Activated T-cell treated with anti-CD3 and anti-CD28 coated beads for 48 hours (primary cell): Measurements from ENCODE around the gene XYLT1.
"Not testable (repeated sequence)": the region's sequence is repeated elsewhere in the genome, so short reads cannot be mapped to it uniquely, and the experiment has no call there.

Experiments
- DNase-seq: peaks from one replicate; pipeline ENCODE4 v3.0.0-alpha.2; 2020; ENCODE audit warnings: low read depth

The XYLT1 gene

DNA sequence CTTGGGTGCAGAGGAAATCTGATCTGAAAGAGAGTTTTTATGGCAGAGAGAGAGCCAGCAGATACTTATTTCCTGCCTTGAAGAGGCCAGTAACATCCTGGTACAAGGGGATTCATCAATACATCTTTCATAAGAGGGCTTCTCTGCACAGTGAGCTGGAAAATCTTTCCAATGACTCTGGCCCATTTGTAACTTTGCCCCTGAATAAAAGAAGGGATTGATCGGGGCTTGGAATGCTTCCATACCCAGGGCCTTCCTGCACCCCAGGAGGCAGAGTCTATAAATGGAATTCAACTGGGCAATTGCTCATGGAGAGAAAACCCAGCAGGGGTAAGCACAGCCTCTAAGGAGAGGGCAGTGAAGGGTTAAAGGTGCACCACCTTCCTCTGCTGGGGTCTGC lies 163.3 kb downstream of the XYLT1 start:
- DNase-seq, result no peak

DNA sequence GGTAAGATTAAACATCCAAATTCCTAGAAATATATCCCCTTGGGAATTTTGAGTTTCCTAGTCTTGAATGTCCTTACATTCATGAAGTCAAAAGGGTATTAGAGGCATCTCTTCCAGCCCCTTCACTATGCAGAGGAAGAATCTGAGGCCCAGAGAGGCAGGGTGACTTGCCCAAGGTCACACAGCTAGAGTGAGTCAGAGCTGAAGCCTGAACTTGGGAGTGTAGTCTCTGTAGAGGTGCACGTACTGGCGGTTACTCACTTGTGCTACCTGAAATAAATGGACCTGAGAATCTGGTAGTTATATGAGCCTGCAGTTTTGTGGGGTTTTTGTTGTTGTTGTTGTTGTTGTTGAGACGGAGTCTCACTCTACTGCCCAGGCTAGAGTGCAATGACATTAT lies 164.0 kb downstream of the XYLT1 start:
- DNase-seq, result no peak

DNA sequence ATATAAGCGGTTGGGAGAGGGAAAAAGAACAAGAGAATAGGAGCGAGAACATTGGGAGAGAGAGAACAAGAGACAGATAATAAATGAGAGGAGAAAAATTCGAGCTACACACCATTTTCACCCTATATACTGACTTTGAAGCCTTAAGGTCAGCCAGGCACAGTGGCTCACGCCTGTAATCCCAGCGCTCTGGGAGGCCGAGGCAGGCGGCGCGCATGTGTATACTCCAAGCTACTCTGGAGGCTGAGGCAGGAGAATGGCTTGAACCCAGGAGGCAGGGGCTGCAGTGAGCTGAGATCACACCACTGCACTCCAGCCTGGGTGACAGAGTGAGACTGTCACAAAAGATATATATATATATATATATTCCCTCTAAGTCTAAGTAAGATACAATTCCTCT lies 164.5 kb downstream of the XYLT1 start:
- DNase-seq, result not testable (repeated sequence)

DNA sequence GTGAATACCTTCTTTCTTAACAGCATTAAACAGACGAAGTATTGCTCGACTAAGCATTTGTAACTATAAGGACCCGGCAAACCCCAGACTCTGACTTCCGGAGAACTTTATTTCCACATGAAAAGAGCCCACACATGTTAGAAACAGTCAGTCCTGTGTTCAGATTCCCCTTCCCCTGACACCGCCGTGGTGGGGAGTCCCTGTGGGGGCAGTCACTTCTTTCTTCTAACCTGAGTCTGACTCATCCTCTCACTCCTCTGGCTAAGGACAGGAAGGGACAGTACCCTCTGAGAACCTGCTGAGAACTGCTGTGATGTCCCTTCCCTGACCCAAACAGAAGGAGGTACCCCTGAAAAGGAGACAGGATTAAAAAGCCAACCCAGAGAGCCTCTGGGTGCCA lies 165.1 kb downstream of the XYLT1 start:
- DNase-seq, result peak; percentile 27

DNA sequence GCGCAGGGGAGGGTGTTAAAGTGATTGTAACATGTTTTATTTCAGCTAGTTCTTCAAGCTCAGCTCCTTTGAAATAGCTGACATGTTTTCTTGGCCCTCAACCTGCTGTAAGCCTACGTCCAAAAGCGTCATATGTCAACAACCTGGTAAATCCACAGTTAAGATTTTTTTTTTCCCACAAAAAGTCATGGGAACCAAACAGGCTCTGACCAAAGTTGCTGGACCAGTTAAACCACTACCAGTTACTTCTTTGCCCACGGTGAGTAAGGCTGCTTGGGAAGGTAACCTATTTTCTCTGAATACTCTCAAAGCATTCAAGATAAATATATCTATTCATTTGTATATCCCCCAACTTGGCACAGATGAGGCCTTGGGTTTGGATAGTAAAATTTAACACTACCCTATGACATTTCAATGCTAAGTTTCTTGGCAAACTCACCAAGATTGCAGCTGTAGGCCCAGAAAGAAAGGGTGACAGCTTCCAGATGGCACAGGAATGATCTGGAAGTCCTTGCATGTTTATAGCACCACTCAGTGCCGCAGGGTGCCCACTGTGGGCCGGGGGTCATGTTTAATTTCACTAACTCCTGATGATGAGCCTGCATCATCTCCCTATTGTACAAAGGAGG lies 166.2 kb downstream of the XYLT1 start:
- no peak for DNase-seq

DNA sequence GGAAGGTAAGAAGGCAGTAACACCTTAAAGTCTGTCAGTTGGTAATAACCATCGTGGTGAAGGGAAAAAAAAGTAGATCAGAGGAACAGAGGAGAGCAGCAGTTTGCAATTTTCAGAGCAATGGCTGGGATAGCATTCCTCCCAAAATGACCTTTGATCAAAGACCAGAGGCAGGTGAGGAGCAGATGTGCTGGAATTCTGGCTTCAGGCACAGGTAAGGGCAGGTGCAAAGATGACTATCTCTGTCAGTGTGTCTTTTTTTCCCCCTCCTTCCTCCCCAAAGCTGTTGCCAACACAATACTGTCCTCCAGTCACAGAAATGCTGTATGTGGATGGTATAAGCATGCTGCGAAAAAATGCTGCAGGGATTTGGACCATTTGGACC lies 166.7 kb downstream of the XYLT1 start:
- DNase-seq, result no peak

DNA sequence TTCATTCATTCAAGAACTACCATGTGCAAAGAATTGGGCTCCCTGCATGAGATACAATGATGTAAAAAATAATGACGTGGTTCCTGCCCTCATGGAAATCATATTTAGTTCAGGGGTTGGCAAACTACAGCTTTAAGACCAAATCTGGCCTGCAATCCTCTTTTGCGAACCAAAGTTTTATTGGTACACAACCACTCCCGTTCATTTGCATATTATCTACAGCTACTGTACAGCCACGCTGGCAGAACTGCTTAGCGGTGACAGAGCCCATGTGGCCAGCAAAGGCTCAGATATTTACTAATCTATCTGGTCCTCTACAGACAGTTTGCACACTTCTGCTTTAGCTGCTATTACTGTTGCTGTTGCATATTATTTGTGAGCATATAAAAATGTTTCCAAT lies 167.7 kb downstream of the XYLT1 start:
- DNase-seq, result no peak

DNA sequence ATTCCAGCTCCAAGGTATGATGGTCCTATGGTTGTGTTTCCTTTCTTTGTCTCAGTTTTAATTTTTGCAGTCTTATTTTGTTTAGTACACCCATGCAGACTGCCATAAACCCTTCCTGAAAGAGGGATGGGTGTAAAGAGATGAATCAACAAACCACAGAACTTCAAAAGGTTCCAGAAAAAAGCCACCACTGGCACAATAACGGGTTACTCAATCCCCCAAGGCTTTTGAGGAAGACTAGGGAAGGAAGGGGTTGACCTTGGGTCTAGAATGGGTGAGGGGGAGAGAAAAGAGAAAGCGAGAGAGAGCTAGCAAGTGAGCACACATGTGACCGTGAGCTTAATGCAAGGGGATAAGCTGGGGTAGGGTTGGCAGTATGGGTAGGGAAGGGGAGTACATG lies 168.1 kb downstream of the XYLT1 start:
- no peak for DNase-seq

DNA sequence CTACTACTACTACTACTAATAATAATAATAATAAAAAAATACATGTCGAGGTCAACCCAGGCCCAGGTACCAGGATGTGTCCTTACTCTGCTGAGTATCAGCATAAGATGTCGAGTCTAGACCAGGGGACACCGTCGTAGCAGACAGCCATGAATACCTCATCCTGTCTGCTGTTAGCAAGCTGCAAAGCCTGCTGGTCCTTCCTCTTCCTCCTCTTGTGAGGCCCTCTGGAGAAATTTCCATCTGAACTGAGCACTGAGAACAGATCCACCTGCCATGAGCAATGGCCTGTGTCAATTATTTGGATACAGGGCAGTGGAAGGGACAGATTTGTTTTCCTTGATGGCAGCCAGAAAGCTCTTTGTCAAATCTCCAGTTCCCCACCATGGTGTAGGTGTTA lies 168.5 kb downstream of the XYLT1 start:
- DNase-seq, result no peak

DNA sequence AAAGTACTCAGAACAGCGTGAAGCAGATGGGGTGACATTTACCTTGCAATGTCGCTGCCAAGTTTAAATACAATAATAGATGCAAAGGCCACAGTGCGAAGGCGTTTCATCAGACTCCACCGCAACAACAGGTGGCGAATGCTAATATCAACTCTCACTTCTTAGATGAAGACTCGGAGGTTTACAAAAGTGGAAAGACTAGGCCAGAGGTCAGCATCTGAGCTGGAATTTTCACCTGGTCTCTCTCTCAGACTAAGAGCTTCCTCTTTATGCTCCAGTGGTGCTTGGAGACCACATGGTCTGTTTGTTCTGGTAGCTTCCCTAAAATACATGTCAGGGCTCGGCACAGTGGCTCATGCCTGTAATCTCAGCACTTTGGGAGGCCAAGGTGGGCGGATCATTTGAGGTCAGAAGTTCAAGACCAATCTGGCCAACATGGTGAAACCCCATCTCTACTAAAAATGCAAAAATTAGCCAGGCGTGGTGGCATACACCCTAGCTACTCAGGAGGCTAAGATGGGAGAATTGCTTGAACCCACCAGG lies 169.1 kb downstream of the XYLT1 start:
- DNase-seq, result no peak

DNA sequence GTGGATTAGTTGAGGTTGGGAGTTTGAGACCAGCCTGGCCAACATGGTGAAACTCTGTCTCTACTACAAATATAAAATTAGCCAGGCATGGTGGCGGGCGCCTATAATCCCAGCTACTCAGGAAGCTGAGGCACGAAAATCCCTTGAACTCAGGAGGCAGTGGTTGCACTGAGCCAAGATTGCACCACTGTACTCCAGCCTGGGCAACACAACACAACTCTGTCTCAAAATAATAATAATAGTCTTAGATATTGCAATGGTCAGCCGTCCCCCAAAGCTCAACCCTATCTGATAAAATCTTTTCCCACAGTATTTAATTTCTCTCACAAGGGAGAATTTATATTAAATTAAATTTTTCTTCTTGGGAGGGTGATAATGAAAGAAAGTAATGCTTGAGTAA lies 169.6 kb downstream of the XYLT1 start:
- DNase-seq, result no peak

DNA sequence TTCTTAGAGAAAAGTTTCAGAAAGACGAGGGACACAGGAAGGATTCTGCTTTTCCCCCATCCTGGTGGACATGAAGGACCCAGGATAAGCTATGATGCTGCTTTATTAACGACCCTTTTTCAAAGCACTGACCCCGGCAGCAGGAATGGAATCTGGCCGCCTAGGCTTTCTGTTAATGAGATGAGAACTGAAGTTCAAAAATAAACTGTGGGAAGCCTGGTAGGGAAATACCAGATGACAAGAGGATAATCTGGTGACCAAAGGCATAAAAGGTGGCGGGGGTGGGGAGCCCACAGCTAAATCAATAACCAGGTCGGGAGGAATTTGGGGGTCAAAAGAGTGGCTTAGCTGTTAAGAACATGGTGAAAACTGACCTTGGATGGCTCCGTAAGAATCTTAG lies 171.0 kb downstream of the XYLT1 start:
- DNase-seq, result no peak

DNA sequence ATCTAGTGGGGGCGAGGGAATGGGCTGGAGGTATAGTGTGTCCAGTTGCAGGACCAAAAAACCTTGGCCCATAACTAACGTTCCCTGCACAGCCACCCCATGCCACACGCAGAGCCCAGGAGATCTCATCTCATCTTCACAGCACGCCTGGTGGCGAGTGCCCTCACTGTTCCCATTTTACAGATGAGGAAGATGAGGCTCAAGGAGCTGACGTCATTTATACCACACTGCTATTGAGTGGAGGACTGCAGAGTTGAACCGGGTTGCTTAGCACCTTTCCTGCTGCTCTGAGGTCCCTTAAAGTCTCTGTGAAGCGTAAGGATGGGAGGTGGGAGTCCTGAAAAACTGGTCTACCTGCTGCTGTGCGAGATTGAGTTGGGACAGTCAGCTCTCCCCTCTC lies 172.5 kb downstream of the XYLT1 start:
- no peak for DNase-seq

DNA sequence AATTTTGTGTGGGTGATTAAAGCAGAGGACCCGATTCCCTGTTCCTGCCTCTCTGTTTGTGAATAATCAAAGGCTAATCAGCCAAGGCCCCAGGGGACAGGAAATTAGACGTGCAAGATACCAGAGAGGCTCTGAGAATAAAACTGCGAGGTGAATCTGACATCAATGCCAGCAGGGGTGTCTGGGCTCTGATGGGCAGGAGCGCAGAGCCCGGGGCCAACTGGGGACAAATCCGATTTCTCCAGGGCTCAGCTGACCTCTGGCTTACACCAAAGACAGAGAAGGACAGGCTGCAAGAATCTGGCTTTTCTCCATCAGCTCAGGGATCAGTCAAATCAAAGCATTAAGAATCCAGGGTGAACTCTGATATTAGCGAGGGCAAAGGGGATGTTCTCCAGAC lies 174.3 kb downstream of the XYLT1 start:
- DNase-seq, result no peak

DNA sequence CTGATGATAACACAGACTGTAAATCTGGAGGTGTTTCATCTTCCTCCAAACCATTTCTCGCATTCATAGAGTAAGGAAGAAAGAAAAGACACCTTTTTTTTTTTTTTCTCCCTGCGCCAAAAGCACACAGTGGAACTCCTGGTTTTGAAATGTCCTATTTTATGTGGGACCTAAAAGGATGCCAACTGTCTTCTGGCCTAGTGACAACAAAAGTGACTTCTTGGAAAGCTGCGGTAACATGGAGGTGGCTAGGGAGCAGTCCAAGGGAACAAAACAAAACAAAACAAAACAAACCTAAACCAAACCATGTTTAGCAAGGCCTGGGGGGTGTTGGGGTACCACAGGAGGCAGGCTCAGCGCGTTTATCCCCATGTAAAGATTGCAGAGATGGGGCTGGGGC lies 174.8 kb downstream of the XYLT1 start:
- no peak for DNase-seq

DNA sequence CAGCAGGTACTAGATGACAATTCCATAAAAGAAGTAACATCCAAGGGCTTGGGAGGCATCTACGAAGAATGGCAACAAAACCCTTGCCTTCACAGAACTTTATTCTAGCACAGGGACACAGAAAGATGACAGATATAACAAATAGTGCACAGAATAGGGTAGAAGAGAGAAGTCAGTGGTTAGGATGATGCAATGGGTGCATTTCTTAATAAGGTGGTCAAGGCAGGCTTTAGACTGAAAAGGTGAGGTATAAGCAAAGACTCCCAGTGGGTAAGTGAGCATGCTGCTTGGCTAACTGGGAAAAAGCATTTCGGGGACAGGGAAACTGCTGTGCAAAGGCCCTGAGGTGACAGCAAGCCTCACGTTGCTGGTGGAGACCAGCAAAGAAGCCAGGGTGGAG lies 175.9 kb downstream of the XYLT1 start:
- no peak for DNase-seq

DNA sequence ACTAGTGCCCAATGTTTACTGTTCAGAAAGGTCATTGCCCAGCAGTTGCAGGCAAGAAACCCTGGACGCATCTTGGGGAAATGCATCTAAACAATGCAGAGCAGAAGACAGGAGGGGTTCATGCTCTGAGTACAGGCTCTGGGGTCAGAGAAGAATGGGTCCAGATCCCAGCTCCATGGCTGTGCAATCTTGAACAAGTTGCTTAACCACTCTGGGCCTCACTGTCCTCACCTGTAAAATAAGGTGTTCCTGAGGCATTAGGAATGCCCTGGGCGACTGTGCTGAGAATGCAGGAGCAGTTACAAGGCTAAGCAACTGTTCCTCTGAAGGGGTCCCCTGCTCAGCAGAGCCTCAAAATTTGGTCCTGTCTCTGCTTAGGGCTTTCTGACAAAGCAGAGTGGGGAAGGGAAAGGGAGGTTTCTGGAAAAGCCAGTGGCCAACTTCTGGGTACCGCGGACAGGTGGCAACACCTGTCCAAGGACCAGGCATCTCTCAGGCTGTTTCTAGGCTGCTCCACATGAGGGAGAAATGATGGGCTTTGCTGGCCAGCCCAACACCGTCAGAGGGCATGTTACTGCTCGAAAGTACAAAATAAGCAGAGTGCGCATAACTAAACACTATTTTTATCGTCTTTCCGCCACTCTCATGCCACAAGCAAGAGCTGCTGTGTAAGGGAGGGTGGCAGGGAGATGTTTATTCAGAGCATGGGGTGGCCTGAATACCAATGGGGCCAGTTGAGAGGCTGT lies 176.8 kb downstream of the XYLT1 start:
- DNase-seq, result no peak

DNA sequence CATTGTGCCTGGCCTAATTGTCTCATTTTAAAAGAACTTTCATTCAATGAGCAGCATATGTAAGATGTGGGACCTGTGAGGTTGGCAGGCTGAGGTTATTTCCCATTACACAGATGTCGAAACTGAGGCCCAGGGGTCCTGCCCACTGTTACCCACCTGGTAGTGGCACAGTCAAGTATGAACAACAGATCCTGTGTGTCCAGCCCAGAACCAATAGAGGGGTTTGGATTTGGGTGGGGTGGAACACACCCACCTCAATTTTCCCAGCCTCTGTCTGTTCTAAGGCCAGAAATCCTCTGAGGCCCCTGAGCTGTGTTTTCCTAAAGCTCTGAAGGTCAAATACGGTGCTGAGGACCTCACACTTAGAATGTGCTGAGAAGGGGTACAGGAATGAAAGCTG lies 179.5 kb downstream of the XYLT1 start:
- no peak for DNase-seq

DNA sequence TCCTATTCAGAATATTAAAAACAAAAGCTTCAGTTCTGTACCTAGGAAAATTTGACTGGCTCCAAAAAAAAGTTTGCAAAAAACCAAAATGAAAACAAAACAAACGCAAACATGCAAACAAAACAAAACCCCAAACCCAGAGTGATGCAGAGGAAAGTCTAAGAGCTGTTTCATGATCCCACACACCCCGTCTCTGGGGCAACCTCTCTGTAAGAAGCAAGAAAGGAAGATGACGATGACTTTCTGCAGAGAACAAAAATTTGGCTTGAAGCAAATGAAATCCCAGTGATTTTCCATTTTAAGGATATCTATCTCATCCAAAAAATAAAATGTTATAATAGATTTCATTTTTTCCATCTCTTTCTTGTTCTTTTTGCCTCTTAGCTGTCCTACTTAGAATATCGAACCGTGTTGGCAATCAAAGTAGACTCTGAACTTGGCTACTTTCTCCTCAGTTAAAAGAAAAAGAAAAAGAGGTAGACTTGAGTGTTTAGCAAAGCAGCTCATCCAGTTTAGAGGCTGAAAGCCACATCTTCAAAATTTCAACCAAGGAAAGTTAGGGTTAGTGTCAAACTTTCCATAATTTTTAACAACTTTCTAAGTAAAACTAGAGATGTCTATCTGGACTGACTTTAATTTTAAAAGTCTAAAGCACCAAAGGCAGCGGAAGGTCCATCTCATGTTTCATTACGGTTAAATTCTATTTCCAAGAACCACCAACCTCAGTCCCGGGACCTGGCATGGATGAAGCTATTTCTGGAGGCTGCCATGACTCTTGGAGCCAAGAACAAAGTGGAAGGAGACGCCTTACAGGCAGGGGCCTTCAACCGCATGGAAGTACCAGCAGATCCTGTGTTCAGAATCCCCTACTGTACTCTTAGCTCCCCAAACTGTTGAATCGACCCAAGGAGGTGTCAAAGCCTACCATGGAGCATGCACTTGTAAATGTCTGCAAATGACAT lies 180.8 kb downstream of the XYLT1 start:
- no peak for DNase-seq

DNA sequence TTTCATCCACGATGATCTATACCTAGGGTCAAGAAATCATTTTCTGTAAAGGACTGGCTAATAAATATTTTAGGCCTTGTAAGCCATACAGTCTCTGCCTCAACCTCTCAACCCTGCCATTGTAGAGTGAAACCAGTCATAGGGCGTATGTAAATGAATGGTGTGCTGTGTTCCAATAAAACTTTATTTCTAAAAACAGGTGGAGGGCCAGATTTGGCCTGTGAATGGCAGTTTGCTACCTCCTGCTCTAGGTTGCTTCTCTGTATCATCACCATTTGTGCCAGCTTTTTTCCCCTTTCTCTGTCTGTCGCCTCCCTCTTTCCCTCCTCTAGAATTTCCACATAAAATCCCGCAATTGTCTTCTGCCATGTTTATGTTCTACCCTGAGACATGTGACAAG lies 181.7 kb downstream of the XYLT1 start:
- no peak for DNase-seq

DNA sequence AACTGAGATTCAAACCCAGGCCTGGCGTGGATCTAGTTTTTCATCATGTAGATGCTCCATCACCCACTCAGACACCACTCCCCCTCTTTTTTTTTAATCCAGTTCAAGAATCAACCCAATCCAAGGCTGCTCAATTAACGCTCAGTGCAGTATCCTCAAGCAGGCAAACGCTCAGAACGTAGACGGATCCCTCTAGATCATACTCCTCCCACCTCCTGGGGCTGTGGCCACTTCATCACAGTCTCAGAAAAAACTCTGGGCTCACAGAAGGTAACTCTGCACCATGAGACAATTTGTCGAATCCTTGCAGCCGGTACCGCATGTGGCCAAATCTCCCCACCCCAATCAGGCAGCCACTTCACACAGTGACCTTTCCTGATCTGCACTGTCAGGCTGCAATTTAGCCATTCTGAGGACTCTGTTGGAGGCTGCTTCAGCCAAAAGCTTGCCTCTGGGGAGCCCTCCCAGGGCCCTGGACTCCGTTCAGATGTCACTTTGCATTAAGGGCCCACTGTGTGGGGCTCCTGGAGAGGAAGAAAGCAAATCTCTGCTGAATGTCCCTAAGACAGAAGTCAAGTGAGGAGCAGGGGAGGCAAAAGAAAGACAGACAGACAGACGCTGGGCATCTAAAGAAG lies 183.5 kb downstream of the XYLT1 start:
- DNase-seq, result no peak

DNA sequence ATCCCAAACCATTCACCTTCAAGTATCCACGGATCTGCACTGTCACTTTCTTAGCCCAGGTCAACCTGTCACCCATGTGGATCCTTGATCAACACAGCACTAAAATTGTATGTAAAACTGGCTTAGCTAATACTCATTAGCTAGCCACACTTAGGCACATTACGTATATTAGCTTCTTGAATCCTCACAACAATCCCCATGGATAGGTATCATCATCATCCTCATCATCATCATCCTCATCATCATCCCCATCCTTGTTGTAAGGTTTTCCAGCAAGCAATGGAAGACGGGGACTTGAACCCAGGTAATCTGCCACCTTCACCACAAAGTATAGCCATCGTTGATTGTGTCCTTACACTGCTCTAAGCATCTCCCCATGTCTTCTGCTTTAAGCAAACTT lies 184.3 kb downstream of the XYLT1 start:
- no peak for DNase-seq
